Large intestine (tissue), 12 donors: ENCODE results near the gene FOXO6. TPM values are rescaled to one million over a fixed set of nuclear protein-coding genes. Genes with fewer than 3 reads are reported as not detected.

Experiments used
- DNase-seq, 2 donors: peaks; one replicate each; pipeline versions ENCODE4 v3.0.0 to v3.0.0-alpha.2; 2013
- H3K27ac ChIP-seq: one replicate; pipeline ENCODE4 v1.5.1; 2013; ENCODE audit warnings: low read length
- H3K27me3 ChIP-seq: 2 replicates; pipeline ENCODE4 v1.6.1; 2013; ENCODE audit warnings: low read length; ENCODE audit not compliant: control insufficient read depth, insufficient read depth
- H3K36me3 ChIP-seq: 2 replicates; pipeline ENCODE4 v1.6.1; 2013; ENCODE audit warnings: low read length; ENCODE audit not compliant: control insufficient read depth, insufficient read depth
- H3K4me1 ChIP-seq: one replicate; pipeline ENCODE4 v1.6.1; 2013; ENCODE audit warnings: low read length; ENCODE audit not compliant: control insufficient read depth, insufficient read depth
- H3K4me3 ChIP-seq: one replicate; pipeline ENCODE4 v1.5.1; 2013; ENCODE audit warnings: low read length
- H3K9me3 ChIP-seq: one replicate; pipeline ENCODE4 v1.6.1; 2013; ENCODE audit warnings: mild to moderate bottlenecking, low read depth, low read length, moderate library complexity; ENCODE audit not compliant: control insufficient read depth
- WGBS: methylation state at CpG from one replicate; pipeline ENCODE4 v1.1.5; 2013; ENCODE audit warnings: low lambda C conversion rate; ENCODE audit not compliant: insufficient coverage; 5-methylcytosine and 5-hydroxymethylcytosine counted together
- long read RNA-seq, 11 donors: transcript quantifications; one replicate each; lab custom pipeline, GENCODE V29; 2026
- polyA plus RNA-seq: library from polyadenylated mRNA; unstranded; fragments of 120-200 nt; gene quantifications from one replicate; pipeline ENCODE4 v1.2.1, GENCODE V29; 2013

FOXO6 gene
- 6.4 TPM for polyA plus RNA-seq
- long read RNA-seq, donor 1, partial matches to known transcripts, result 0 of 2 reads
- long read RNA-seq, donor 1, other reads (novel, unspliced or antisense), result 0 of 2 reads
- long read RNA-seq, donor 2, partial matches to known transcripts, result 0 of 2 reads
- long read RNA-seq, donor 2, other reads (novel, unspliced or antisense), result 0 of 2 reads
- long read RNA-seq, donor 3, result 0 reads
- long read RNA-seq, donor 4, result 0 reads
- long read RNA-seq, donor 5, partial matches to known transcripts, result 0 of 1 reads
- long read RNA-seq, donor 5, other reads (novel, unspliced or antisense), result 0 of 1 reads
- long read RNA-seq, donor 6, partial matches to known transcripts, result 0 of 4 reads
- long read RNA-seq, donor 6, other reads (novel, unspliced or antisense), result 0 of 4 reads
- long read RNA-seq, donor 7, partial matches to known transcripts, result 0 of 1 reads
- long read RNA-seq, donor 7, other reads (novel, unspliced or antisense), result 0 of 1 reads
- long read RNA-seq, donor 8, partial matches to known transcripts, result 0 of 3 reads
- long read RNA-seq, donor 8, other reads (novel, unspliced or antisense), result 0 of 3 reads
- long read RNA-seq, donor 9, result 0 reads
- long read RNA-seq, donor 10, partial matches to known transcripts, result 0 of 1 reads
- long read RNA-seq, donor 10, other reads (novel, unspliced or antisense), result 0 of 1 reads
- long read RNA-seq, donor 11, partial matches to known transcripts, result 0 of 2 reads
- long read RNA-seq, donor 11, other reads (novel, unspliced or antisense), result 0 of 2 reads

DNA sequence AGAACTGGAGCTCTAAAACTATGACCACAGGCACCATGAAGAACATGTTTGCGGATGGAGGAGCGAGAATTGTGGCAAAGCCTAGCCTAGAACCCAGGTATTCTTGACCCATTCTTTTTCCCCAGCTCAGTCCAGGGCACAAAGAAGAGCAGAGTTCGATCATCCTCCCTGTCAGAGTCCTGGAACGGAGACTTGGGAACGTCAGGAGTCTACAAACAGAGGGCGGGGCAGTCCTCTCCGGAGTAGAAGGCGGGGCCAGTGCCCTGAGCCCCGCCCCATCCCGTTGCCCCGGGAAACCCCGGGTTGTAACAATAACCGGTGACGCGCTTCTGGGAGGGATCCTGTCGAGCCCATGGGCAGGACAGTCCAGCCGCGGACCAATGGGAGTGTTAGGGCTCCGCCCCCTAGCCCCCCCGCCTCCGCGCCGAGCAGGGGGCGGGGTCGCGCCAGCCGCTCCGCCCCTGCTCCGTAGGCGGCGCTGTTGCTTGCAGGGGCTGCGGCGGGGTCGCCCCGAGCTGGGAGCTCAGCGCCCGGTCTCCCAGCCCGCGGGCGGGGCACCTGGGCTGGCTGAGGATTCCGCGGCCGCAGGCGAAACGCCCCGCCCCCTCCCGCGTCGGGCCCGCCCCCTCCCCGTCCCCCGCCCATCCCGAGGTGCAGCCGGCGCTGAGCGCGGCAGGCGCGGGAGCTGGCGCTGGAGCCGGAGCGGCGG lies at the start of gene FOXO6:
Gene FOXO6, plus strand, starts transcription at position 649 of the 709 bp plus-strand sequence.
- H3K36me3 ChIP-seq, result no peaks in the 10 kb centered on the region
- H3K27me3 ChIP-seq, result peaks cover 20% of the 10 kb centered on the region
- WGBS, result no CpG with 5 or more reads among the region's 63 CpGs
- H3K4me1 ChIP-seq, result peaks cover 46% of the 10 kb centered on the region
- DNase-seq, result peak; percentile 98 to 100
- H3K27ac ChIP-seq, result peak within 1 kb of the TSS; percentile 54
- H3K9me3 ChIP-seq, result peaks cover 5% of the 10 kb centered on the region
- peak within 1 kb of the TSS; percentile 39 for H3K4me3 ChIP-seq

- no peaks in the 10 kb centered on the region for H3K27me3 ChIP-seq
- no peak overlapping the region for H3K27ac ChIP-seq
- no CpG with 5 or more reads among the region's 4 CpGs for WGBS
- H3K9me3 ChIP-seq, result no peaks in the 10 kb centered on the region
- peaks cover 21% of the 10 kb centered on the region for H3K4me1 ChIP-seq
- no peak for DNase-seq
- H3K4me3 ChIP-seq, result no peak overlapping the region
- H3K36me3 ChIP-seq, result no peaks in the 10 kb centered on the region
These were observed 48.1 kb upstream of the FOXO6 start for GRCh38 chr1:41312991-41313645.

GRCh38 chr1:41313661-41314131 lies 47.5 kb upstream of the FOXO6 start:
- no peak overlapping the region for H3K27ac ChIP-seq
- DNase-seq, result no peak
- WGBS, result no CpG with 5 or more reads among the region's 7 CpGs

GRCh38 chr1:41314376-41315145 lies 46.7 kb upstream of the FOXO6 start:
- peak overlapping the region; percentile 74 for H3K27ac ChIP-seq
- no peaks in the 10 kb centered on the region for H3K27me3 ChIP-seq
- no peaks in the 10 kb centered on the region for H3K9me3 ChIP-seq
- H3K4me1 ChIP-seq, result peaks cover 21% of the 10 kb centered on the region
- no peaks in the 10 kb centered on the region for H3K36me3 ChIP-seq
- no CpG with 5 or more reads among the region's 11 CpGs for WGBS
- H3K4me3 ChIP-seq, result no peak overlapping the region
- DNase-seq, result peak; percentile 74 to 90

More at GRCh38 chr1:41313661-41314131, 47.5 kb upstream of the FOXO6 start:
- no peaks in the 10 kb centered on the region for H3K27me3 ChIP-seq
- peaks cover 21% of the 10 kb centered on the region for H3K4me1 ChIP-seq
- H3K9me3 ChIP-seq, result no peaks in the 10 kb centered on the region
- no peak overlapping the region for H3K4me3 ChIP-seq
- H3K36me3 ChIP-seq, result no peaks in the 10 kb centered on the region

GRCh38 chr1:41315146-41315822 lies 46.0 kb upstream of the FOXO6 start:
- H3K4me1 ChIP-seq, result peaks cover 21% of the 10 kb centered on the region
- H3K27ac ChIP-seq, result peak overlapping the region; percentile 74
- no peak overlapping the region for H3K4me3 ChIP-seq
- H3K9me3 ChIP-seq, result no peaks in the 10 kb centered on the region
- H3K36me3 ChIP-seq, result no peaks in the 10 kb centered on the region
- DNase-seq, result peak; percentile 29 to 68
- no peaks in the 10 kb centered on the region for H3K27me3 ChIP-seq
- 40% methylated on average over 1 of the region's 15 CpGs for WGBS

- DNase-seq, result peak in 1 of 2 donors; percentile 18
- WGBS, result no CpG with 5 or more reads among the region's 3 CpGs
- no peaks in the 10 kb centered on the region for H3K36me3 ChIP-seq
These were observed 45.4 kb upstream of the FOXO6 start for GRCh38 chr1:41315871-41316270.

DNA sequence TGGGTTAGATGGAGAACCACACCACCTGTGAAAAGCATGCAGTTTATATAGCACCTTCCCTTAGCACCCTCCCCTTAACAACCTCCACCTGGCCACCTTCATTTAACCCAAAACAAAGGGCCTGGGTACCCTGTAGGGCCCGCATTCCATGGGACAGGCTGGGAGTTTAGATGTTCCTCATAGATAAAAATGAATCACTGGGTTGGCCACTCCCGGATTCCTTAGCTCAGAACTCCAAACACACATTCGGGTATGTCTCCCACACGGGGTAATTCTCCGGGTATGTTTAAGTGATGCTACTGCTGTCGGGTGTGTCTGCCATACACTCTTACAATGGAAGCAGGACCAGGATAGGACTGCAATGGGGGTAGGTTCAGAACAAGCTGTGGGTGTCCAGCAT lies 43.9 kb upstream of the FOXO6 start:
- Histone ChIP-seq H3K4me3 (no peak overlapping the region), H3K36me3 (no peaks in the 10 kb centered on the region), H3K27me3 (no peaks in the 10 kb centered on the region), H3K4me1 (peaks cover 21% of the 10 kb centered on the region), H3K9me3 (no peaks in the 10 kb centered on the region), H3K27ac (no peak overlapping the region)
- WGBS, result no CpG with 5 or more reads among the region's 6 CpGs
- DNase-seq, result no peak

More at GRCh38 chr1:41315871-41316270, 45.4 kb upstream of the FOXO6 start:
- Histone ChIP-seq H3K27ac (no peak overlapping the region), H3K27me3 (no peaks in the 10 kb centered on the region), H3K4me3 (no peak overlapping the region), H3K9me3 (no peaks in the 10 kb centered on the region), H3K4me1 (peaks cover 21% of the 10 kb centered on the region)

DNA sequence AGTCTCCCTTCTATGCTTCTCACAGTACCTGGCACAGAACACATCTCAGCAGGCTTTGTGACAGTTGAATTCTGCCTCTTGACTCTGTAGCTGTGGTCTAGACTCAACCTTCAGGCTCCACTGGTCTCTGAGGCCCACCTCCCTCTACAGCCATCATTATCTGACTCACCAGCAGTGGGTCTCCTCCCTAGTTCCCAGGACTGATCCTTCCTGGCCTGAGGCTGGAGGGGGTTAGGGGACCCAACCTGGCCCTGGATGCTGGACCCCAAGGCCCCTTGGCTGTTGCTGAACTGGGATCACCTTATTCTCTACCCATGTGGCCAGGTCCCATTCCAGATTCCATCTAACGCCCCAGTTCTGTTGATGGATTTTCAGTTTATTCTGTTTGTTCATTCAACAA lies 43.1 kb upstream of the FOXO6 start:
- H3K36me3 ChIP-seq, result no peaks in the 10 kb centered on the region
- peaks cover 21% of the 10 kb centered on the region for H3K4me1 ChIP-seq
- H3K9me3 ChIP-seq, result no peaks in the 10 kb centered on the region
- no peaks in the 10 kb centered on the region for H3K27me3 ChIP-seq
- no peak overlapping the region for H3K4me3 ChIP-seq
- DNase-seq, result no peak
- WGBS, result 63% methylated on average over 1 of the region's 1 CpG
- no peak overlapping the region for H3K27ac ChIP-seq

- Histone ChIP-seq H3K27me3 (no peaks in the 10 kb centered on the region), H3K27ac (no peak overlapping the region), H3K9me3 (no peaks in the 10 kb centered on the region), H3K36me3 (no peaks in the 10 kb centered on the region), H3K4me3 (no peak overlapping the region), H3K4me1 (peaks cover 15% of the 10 kb centered on the region)
- 100% methylated on average over 2 of the region's 2 CpGs for WGBS
- no peak for DNase-seq
These were observed 42.0 kb upstream of the FOXO6 start for GRCh38 chr1:41319106-41319755.
